Glomerular visceral epithelial cell (primary cell): ENCODE data around the gene MAPRE2.
"Not testable (repeated sequence)": the region's sequence is repeated elsewhere in the genome, so short reads cannot be mapped to it uniquely, and the experiment has no call there.

Experiments
- DNase-seq: peaks from one replicate; pipeline ENCODE4 v3.0.0-alpha.2; 2016; ENCODE audit errors: extremely low spot score

The MAPRE2 gene

GRCh38 chr18:35091841-35092240 is 50.6 kb downstream of the MAPRE2 start:
- DNase-seq = no peak

DNA sequence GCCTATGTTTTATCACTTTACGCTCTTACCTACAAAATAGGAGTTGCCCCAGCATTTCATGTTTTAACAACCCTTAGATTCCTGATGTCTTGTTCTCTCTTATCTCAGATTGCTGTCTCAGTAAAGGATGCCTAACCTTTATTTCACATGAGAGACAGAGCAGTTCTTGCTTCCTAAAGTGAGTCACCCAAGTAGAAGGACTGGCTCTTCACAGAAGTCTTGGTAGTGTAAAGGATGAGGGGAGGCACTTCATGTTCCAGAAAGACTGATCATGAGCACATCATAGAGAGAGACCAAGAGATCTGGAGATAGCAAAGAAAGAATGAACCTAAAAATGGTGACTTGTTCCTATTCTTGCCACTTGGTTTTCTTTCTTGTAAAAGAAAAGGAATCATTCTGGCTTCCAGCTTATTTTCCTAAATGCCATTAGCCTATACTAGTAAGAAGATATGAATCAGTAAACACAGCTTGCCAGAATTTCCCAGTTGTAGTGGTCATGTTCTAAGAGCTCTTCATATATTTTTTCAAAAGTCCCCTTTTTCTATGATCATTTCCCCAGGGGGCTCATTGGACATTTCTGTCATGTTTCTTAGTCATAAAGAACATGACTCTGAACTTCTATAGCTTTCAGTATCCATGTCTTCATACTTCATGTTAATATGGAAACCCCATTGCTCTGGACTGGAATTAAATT is 54.9 kb downstream of the MAPRE2 start:
- no peak for DNase-seq

- DNase-seq = no peak
These were observed 55.4 kb downstream of the MAPRE2 start for GRCh38 chr18:35096677-35097011.

- DNase-seq = no peak
These were observed 56.0 kb downstream of the MAPRE2 start for GRCh38 chr18:35097195-35097594.

DNA sequence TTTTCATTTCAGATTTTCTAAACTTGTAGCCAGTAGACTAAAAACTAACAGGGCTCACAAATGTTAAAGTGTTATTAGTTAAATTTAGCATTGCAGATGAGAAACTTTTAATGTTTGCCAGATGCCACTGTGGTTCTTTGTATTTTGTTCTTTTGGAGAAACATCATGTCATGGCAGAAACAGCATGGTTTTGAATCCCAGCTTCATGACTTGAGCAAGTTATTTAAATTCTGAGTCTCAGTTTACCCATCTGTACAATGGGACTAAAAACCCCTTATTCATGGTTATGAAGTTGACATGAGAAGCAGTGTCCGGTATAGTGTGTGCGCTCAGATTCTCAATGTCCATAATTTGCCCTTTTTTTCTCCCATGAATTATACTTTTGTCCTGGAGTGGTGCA is 56.5 kb downstream of the MAPRE2 start:
- DNase-seq = no peak

- DNase-seq = no peak
These were observed 58.7 kb downstream of the MAPRE2 start for GRCh38 chr18:35099911-35100310.

GRCh38 chr18:35104391-35105051 is 63.3 kb downstream of the MAPRE2 start:
- DNase-seq = no peak

DNA sequence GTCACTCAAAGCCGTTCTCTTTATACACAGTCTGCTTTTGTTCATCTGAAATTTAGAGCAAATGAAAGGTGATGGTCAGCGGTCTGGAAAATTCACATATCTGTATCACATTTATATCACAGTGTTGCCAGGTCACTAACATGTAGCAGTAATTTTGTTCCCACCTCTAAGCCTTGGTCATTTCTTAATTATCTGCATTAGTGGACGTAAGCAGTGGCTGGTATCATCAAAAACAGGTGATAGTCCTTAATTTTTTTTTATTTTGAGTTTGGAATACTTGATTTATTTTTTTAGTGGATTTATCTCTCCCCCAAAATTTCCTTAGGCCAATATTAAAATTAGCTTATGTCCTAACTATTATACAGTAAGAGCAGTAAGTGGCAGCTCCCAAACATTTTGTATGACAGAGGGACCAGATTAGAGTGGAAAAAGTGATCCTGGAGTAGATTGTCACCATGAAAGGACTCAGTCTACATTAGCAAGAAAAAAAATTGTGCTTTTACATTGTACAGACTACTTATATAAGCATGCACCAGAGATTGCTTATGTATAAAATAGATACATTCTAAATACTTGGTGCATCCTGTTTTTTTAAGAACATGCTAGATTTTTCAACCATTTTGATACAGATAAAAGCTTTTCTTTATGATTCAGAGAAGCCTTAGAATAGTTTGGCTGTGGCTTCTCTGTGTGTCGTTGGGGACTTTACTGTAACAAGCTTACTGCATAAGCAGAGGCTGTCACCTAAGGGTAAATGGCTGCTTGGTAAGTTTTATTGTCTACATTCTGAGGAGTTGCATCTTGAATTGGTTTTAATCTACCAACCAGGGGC is 65.0 kb downstream of the MAPRE2 start:
- no peak for DNase-seq

- DNase-seq = no peak
These were observed 65.6 kb downstream of the MAPRE2 start for GRCh38 chr18:35106845-35107148.

DNA sequence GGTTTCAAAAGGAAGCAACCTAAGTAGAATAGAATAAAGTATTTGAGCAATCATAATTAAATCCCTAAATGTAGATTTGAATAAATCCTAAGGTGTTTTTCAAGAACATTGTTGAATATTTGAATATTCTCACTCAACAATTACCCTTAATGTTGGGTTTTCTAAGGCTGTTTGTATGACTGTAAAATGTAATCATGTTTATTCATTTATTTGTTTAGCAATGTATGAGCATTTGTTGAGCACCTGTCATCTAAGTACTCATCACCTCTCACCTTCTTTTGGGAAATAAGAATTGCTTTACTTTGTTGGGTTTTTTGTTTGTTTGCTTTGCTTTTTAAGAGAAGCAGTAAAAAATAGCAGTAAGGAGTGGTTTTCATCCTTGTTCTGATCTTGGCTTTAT is 66.0 kb downstream of the MAPRE2 start:
- no peak for DNase-seq

DNA sequence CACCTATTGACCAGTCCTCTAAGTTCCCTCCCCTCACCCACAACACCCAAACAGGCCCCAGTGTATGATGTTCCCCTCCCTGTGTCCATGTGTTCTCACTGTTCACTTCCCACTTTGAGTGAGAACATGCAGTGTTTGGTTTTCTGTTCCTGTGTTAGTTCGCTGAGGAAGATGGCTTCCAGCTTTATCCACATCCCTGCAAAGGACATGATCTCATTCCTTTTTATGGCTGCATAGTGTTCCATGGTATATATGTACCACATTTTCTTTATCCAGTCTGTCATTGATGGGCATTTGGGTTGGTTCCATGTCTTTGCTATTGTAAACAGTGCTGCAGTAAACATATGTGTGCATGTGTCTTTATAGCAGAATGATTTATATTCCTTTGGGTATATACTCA is 66.9 kb downstream of the MAPRE2 start:
- not testable (repeated sequence) for DNase-seq

DNA sequence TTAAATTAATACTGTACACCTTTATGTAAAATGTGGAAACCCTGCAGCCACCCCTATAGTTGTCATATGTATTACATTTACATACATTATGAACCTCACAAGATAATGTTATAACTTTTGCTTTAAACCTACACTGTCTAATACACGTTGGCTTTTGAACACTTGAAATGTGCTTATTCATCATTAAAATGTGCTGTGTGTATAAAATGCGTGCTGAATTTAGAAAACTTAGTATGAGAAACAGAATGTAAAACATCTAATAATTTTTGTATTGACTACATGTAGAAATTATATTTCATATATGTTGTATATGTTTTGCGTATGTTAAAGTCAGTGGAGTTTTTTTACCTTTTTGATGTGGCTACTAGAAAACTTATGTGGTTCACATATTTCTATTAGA is 68.8 kb downstream of the MAPRE2 start:
- DNase-seq = no peak

- DNase-seq = no peak
These were observed 69.6 kb downstream of the MAPRE2 start for GRCh38 chr18:35110554-35111485.

DNA sequence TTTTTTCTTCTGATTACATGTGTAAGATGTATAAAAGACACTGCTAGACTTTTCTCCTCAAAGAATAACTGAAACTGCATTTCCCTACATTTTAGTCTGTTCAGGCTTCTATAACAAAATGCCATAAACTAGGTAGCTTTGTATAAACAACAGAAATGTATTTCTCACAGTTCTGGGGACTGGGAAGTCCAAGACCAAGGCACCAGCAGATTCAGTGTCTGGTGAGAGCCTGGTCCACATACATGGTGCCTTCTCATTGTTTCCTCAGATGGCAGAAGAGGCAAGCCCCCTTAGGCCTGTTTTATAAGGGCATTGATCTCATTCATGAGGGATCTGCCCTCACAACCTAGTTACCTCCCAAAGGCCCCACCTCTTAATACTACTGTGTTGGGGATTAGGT is 71.5 kb downstream of the MAPRE2 start:
- DNase-seq = no peak

DNA sequence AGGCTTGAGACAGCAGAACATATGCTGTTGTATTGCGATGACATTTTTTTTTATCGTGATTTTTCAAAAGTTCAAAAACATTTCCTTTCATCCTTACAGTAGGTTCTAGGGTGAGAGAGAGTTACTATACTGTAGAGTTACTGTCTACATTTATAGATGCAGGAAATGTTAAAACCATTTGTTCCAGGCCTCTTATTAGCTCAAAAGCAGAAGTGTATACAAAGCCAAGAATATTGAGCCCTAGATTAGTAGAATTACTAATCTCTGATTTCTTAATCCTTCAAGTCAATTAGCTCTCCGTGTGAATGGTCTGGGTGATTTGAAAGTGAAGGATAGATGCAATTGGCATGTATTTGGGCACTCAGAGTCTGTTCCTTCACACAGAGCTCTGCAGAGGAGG is 73.1 kb downstream of the MAPRE2 start:
- DNase-seq = no peak

DNA sequence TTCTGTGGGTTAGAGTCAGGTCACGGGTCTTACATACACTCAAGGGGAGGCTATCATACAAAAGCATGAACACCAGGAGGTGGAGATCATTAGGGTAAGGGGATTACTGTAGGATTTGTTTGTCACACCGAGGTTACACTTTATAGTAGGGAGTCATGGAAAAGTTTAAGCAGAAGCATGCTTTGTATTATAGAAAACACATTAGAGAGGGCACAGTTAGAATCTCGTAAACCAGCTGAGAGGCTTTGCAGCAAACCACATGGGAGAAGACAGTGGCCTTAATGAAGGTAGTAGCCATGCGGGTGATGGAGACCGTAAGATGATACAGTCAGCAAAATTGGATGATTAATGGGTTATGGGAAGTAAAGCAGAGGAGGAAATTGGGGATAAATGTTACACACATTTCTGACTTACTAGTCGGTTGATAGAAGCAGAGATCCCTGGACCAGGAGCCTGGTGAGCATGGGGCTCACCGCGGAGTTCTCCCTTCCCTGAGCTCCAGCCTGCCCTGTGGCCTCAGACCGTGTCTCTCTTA is 75.6 kb downstream of the MAPRE2 start:
- DNase-seq = no peak

- no peak for DNase-seq
These were observed 76.2 kb downstream of the MAPRE2 start for GRCh38 chr18:35117372-35117771.

- peak; percentile 8 for DNase-seq
These were observed 76.8 kb downstream of the MAPRE2 start for GRCh38 chr18:35117951-35118411.

GRCh38 chr18:35118641-35119040 is 77.4 kb downstream of the MAPRE2 start:
- no peak for DNase-seq

- DNase-seq = no peak
These were observed 79.8 kb downstream of the MAPRE2 start for GRCh38 chr18:35121038-35121437.

DNA sequence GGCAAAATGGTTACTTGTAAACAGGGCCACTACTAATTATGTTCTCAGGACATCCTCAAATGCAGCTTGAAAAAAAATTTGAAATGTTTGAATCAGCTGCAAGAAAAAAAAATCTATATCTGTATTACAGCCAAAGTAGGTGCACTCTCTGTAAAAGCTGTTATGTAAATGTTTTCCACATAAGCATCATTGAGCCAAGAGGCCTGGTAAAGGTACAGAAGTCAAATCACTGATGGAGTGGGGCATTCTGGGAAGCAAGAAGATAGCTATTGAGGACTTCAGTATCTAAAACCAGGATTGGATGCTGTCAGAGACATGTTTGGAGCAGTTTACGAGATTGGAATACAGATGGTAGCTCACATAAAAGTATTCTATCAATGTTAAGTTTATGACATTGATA is 80.3 kb downstream of the MAPRE2 start:
- no peak for DNase-seq
